HEK293 (cell line): Measurements from ENCODE around the gene MEGF10.

ENCODE experiments used
- CTCF ChIP-seq: fragments of 450-650 bp; formaldehyde crosslinking; IDR thresholded peaks from 2 replicates; pipeline ENCODE4 v1.5.1; 2016; ENCODE audit warnings: missing biosample characterization, missing genetic modification characterization
- YY1 ChIP-seq: fragments of 450-650 bp; formaldehyde crosslinking; IDR thresholded peaks from 2 replicates; pipeline ENCODE4 v1.5.1; 2018; ENCODE audit warnings: missing biosample characterization, missing genetic modification characterization
- ZNF449 ChIP-seq: fragments of 450-650 bp; formaldehyde crosslinking; IDR thresholded peaks from 2 replicates; pipeline ENCODE4 v1.5.1; 2017; ENCODE audit warnings: missing biosample characterization, mild to moderate bottlenecking, missing genetic modification characterization, moderate library complexity
- ZNF48 ChIP-seq: fragments of 450-650 bp; formaldehyde crosslinking; IDR thresholded peaks from 2 replicates; pipeline ENCODE4 v1.5.1; 2016; ENCODE audit warnings: missing biosample characterization, missing genetic modification characterization
- ZNF707 ChIP-seq: fragments of 450-650 bp; formaldehyde crosslinking; IDR thresholded peaks from 2 replicates; pipeline ENCODE4 v1.5.1; 2016; ENCODE audit warnings: missing biosample characterization, missing genetic modification characterization

GRCh38 chr5:127333483-127333882 lies 42.9 kb downstream of the MEGF10 start:
- no peak for TF ChIP-seq ZNF48 (tag by site-specific recombination)
- no peak for TF ChIP-seq ZNF449
- TF ChIP-seq ZNF707: no peak
- TF ChIP-seq CTCF (tag by site-specific recombination): no peak
- TF ChIP-seq YY1 (tag by site-specific recombination): no peak
